ENCODE measurements around the gene DNAJB6. TPM values are rescaled to one million over a fixed set of nuclear protein-coding genes. Genes with fewer than 3 reads are reported as not detected.

The DNAJB6 gene
- total RNA-seq, 1 donor from 2014 or later: 172 TPM

- peaks cover 9% of the 10 kb centered on the region for H3K27me3 Mint-ChIP-seq (ENCODE audit: insufficient read depth, low read depth)
- no peak overlapping the region for H2AFZ ChIP-seq (replicated peaks)
- no peaks in the 10 kb centered on the region for H4K20me1 ChIP-seq (ENCODE audit: low read depth)
- H3K79me2 ChIP-seq (ENCODE audit: low read depth): no peaks in the 10 kb centered on the region
- no peak overlapping the region for H3K9ac ChIP-seq
- H3K4me3 ChIP-seq: no peak overlapping the region
- H3K4me3 Mint-ChIP-seq: no peak overlapping the region
- H3K27me3 ChIP-seq: no peaks in the 10 kb centered on the region
- H3K36me3 ChIP-seq: no peaks in the 10 kb centered on the region
- no peaks in the 10 kb centered on the region for H3F3A ChIP-seq (ENCODE audit: low read depth)
- peaks cover 19% of the 10 kb centered on the region for H3K4me1 Mint-ChIP-seq
- no peak overlapping the region for H3K27ac Mint-ChIP-seq
- H3K27ac ChIP-seq: no peak overlapping the region
- H3K4me1 ChIP-seq: peaks cover 5% of the 10 kb centered on the region
- no peaks in the 10 kb centered on the region for H3K9me3 ChIP-seq (ENCODE audit: low read depth)
- peaks cover 2% of the 10 kb centered on the region for H3K9me3 Mint-ChIP-seq
- no peak overlapping the region for H3K4me2 ChIP-seq
- H3K36me3 Mint-ChIP-seq: no peaks in the 10 kb centered on the region
- no peak for DNase-seq (ENCODE audit: low spot score)
- TF ChIP-seq EZH2 (IDR thresholded peaks at IDR 0.05): no peak
- TF ChIP-seq EZH2phosphoT487 (IDR thresholded peaks at IDR 0.05): no peak
- no peak for TF ChIP-seq CTCF (IDR thresholded peaks at IDR 0.05)
Measured at GRCh38 chr7:157428554-157428945, 91.7 kb downstream of the DNAJB6 start.

GRCh38 chr7:157429001-157429679, 92.3 kb downstream of the DNAJB6 start:
- no peak for DNase-seq (ENCODE audit: low spot score)
- H3K9ac ChIP-seq: no peak overlapping the region
- H2AFZ ChIP-seq (replicated peaks): no peak overlapping the region
- H3K9me3 ChIP-seq (ENCODE audit: low read depth): no peaks in the 10 kb centered on the region
- H3K4me2 ChIP-seq: no peak overlapping the region
- no peaks in the 10 kb centered on the region for H3F3A ChIP-seq (ENCODE audit: low read depth)
- TF ChIP-seq EZH2phosphoT487 (IDR thresholded peaks at IDR 0.05): no peak
- peaks cover 2% of the 10 kb centered on the region for H3K9me3 Mint-ChIP-seq
- no peak overlapping the region for H3K27ac Mint-ChIP-seq
- H3K4me3 Mint-ChIP-seq: no peak overlapping the region
- no peak overlapping the region for H3K27ac ChIP-seq
- H3K27me3 ChIP-seq: no peaks in the 10 kb centered on the region
- no peaks in the 10 kb centered on the region for H3K36me3 Mint-ChIP-seq
- H3K4me1 Mint-ChIP-seq: peaks cover 24% of the 10 kb centered on the region
- no peaks in the 10 kb centered on the region for H3K79me2 ChIP-seq (ENCODE audit: low read depth)
- peaks cover 12% of the 10 kb centered on the region for H3K27me3 Mint-ChIP-seq (ENCODE audit: insufficient read depth, low read depth)
- no peaks in the 10 kb centered on the region for H4K20me1 ChIP-seq (ENCODE audit: low read depth)
- no peak overlapping the region for H3K4me3 ChIP-seq
- H3K36me3 ChIP-seq: no peaks in the 10 kb centered on the region
- peaks cover 5% of the 10 kb centered on the region for H3K4me1 ChIP-seq

- peaks cover 17% of the 10 kb centered on the region for H3K27me3 Mint-ChIP-seq (ENCODE audit: insufficient read depth, low read depth)
- no peak for DNase-seq (ENCODE audit: low spot score)
- Histone ChIP-seq H3K36me3 (no peaks in the 10 kb centered on the region), H3K9ac (no peak overlapping the region), H3F3A (ENCODE audit: low read depth) (no peaks in the 10 kb centered on the region), H3K4me1 (peaks cover 5% of the 10 kb centered on the region), H2AFZ (replicated peaks) (no peak overlapping the region), H3K27me3 (no peaks in the 10 kb centered on the region), H3K4me3 (no peak overlapping the region), H3K79me2 (ENCODE audit: low read depth) (no peaks in the 10 kb centered on the region), H3K4me2 (no peak overlapping the region), H4K20me1 (ENCODE audit: low read depth) (no peaks in the 10 kb centered on the region), H3K27ac (no peak overlapping the region), H3K9me3 (ENCODE audit: low read depth) (no peaks in the 10 kb centered on the region)
- H3K4me3 Mint-ChIP-seq: peak overlapping the region; percentile 27
- TF ChIP-seq CTCF (IDR thresholded peaks at IDR 0.05) (no peak), EZH2phosphoT487 (IDR thresholded peaks at IDR 0.05) (no peak), EZH2 (IDR thresholded peaks at IDR 0.05) (no peak)
- no peaks in the 10 kb centered on the region for H3K36me3 Mint-ChIP-seq
- H3K4me1 Mint-ChIP-seq: peaks cover 29% of the 10 kb centered on the region
- H3K27ac Mint-ChIP-seq: no peak overlapping the region
- peaks cover 2% of the 10 kb centered on the region for H3K9me3 Mint-ChIP-seq
Measured at GRCh38 chr7:157429680-157430224, 92.9 kb downstream of the DNAJB6 start.

- H3K4me2 ChIP-seq: no peak overlapping the region
- no peaks in the 10 kb centered on the region for H4K20me1 ChIP-seq (ENCODE audit: low read depth)
- no peaks in the 10 kb centered on the region for H3K79me2 ChIP-seq (ENCODE audit: low read depth)
- no peak overlapping the region for H3K4me3 Mint-ChIP-seq
- H3K9ac ChIP-seq: no peak overlapping the region
- peaks cover 30% of the 10 kb centered on the region for H3K4me1 Mint-ChIP-seq
- H3K9me3 Mint-ChIP-seq: peaks cover 2% of the 10 kb centered on the region
- DNase-seq (ENCODE audit: low spot score): no peak
- H3K27me3 ChIP-seq: no peaks in the 10 kb centered on the region
- peaks cover 5% of the 10 kb centered on the region for H3K4me1 ChIP-seq
- no peaks in the 10 kb centered on the region for H3F3A ChIP-seq (ENCODE audit: low read depth)
- H3K36me3 ChIP-seq: no peaks in the 10 kb centered on the region
- no peak for TF ChIP-seq CTCF (IDR thresholded peaks at IDR 0.05)
- TF ChIP-seq EZH2 (IDR thresholded peaks at IDR 0.05): no peak
- TF ChIP-seq EZH2phosphoT487 (IDR thresholded peaks at IDR 0.05): no peak
- H3K36me3 Mint-ChIP-seq: no peaks in the 10 kb centered on the region
- H3K27ac ChIP-seq: no peak overlapping the region
- H3K27ac Mint-ChIP-seq: peak overlapping the region; percentile 69
- H3K27me3 Mint-ChIP-seq (ENCODE audit: insufficient read depth, low read depth): peaks cover 18% of the 10 kb centered on the region
- H2AFZ ChIP-seq (replicated peaks): no peak overlapping the region
- no peaks in the 10 kb centered on the region for H3K9me3 ChIP-seq (ENCODE audit: low read depth)
- no peak overlapping the region for H3K4me3 ChIP-seq
Measured at GRCh38 chr7:157430721-157431120, 93.9 kb downstream of the DNAJB6 start.

Measured in neural progenitor cell (in vitro differentiated cells).